ENCODE measurements around the gene GMPR.

GMPR gene

DNA sequence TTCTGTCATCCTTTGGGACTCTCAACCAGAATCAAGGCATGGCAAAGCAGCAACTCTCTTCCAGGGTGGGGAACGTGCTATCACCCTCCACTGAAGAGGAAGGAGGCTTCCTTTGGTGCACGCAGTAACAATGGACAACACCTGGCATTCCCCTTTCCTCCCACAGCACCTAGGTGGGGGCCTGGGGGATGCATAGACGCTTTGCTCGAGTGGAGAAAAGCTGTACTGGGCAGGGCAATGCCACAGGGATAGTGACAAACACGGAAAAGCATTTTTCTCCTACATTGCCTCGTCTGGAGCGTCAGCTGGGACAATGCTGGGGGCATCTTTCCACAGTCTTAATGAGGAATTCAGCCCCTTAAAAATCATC, 82.9 kb downstream of the GMPR start:
- H4K20me1 ChIP-seq (ENCODE audit: low read depth, low read length): no peaks in the 10 kb centered on the region
- TF ChIP-seq EZH2phosphoT487 (conservative IDR thresholded peaks at IDR 0.05; ENCODE audit: low read length): no peak
- TF ChIP-seq, protein P1, sequence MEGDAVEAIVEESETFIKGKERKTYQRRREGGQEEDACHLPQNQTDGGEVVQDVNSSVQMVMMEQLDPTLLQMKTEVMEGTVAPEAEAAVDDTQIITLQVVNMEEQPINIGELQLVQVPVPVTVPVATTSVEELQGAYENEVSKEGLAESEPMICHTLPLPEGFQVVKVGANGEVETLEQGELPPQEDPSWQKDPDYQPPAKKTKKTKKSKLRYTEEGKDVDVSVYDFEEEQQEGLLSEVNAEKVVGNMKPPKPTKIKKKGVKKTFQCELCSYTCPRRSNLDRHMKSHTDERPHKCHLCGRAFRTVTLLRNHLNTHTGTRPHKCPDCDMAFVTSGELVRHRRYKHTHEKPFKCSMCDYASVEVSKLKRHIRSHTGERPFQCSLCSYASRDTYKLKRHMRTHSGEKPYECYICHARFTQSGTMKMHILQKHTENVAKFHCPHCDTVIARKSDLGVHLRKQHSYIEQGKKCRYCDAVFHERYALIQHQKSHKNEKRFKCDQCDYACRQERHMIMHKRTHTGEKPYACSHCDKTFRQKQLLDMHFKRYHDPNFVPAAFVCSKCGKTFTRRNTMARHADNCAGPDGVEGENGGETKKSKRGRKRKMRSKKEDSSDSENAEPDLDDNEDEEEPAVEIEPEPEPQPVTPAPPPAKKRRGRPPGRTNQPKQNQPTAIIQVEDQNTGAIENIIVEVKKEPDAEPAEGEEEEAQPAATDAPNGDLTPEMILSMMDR (IDR thresholded peaks at IDR 0.05; ENCODE audit: insufficient read depth, low read length, poor library complexity, severe bottlenecking): no peak
- H3K36me3 ChIP-seq (ENCODE audit: low read length): no peaks in the 10 kb centered on the region
- H2AFZ ChIP-seq (ENCODE audit: low read depth, low read length, severe bottlenecking): no peak overlapping the region
- no peak overlapping the region for H3K27ac ChIP-seq (ENCODE audit: low read depth, low read length)
- H3K27me3 ChIP-seq (ENCODE audit: low read length): no peaks in the 10 kb centered on the region
- no peak overlapping the region for H3K4me3 ChIP-seq (ENCODE audit: insufficient read depth, low read length, poor library complexity, severe bottlenecking)
- H3K4me2 ChIP-seq (ENCODE audit: low read depth, low read length, poor library complexity, severe bottlenecking): no peak overlapping the region
- no peak overlapping the region for H3K9ac ChIP-seq (ENCODE audit: low read length)
- no peaks in the 10 kb centered on the region for H3F3A ChIP-seq (ENCODE audit: insufficient read depth)
- H3K79me2 ChIP-seq (ENCODE audit: insufficient read depth, low read length): no peaks in the 10 kb centered on the region
- no peaks in the 10 kb centered on the region for H3K9me3 ChIP-seq (ENCODE audit: insufficient read depth, low read length)
- H3K9me2 ChIP-seq (replicated peaks; ENCODE audit: insufficient read depth, low read length): no peaks in the 10 kb centered on the region

DNA sequence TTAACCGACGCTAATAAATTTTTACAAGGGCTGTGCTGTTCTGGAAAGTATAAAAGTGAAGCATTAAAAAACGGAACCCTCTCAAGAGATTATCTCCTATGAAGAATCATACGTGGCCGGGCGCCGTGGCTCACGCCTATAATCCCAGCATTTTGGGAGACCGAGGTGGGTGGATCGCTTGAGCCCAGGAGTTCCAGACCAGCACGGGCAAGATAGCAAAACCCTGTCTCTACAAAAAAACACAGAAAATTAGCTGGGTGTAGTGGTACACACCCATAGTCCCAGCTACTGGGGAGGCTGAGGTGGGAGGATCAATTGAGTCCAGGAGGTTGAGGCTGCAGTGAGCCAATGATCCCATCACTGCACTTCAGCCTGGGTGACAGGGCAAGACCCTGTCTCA, 83.4 kb downstream of the GMPR start:
- Histone ChIP-seq H3F3A (ENCODE audit: insufficient read depth) (no peaks in the 10 kb centered on the region), H3K27me3 (ENCODE audit: low read length) (no peaks in the 10 kb centered on the region), H2AFZ (ENCODE audit: low read depth, low read length, severe bottlenecking) (no peak overlapping the region), H3K4me2 (ENCODE audit: low read depth, low read length, poor library complexity, severe bottlenecking) (no peak overlapping the region), H3K9me3 (ENCODE audit: insufficient read depth, low read length) (no peaks in the 10 kb centered on the region), H3K9me2 (replicated peaks; ENCODE audit: insufficient read depth, low read length) (no peaks in the 10 kb centered on the region), H3K4me3 (ENCODE audit: insufficient read depth, low read length, poor library complexity, severe bottlenecking) (no peak overlapping the region), H3K79me2 (ENCODE audit: insufficient read depth, low read length) (no peaks in the 10 kb centered on the region), H4K20me1 (ENCODE audit: low read depth, low read length) (no peaks in the 10 kb centered on the region), H3K27ac (ENCODE audit: low read depth, low read length) (no peak overlapping the region), H3K9ac (ENCODE audit: low read length) (no peak overlapping the region), H3K36me3 (ENCODE audit: low read length) (no peaks in the 10 kb centered on the region)
- TF ChIP-seq EZH2phosphoT487 (conservative IDR thresholded peaks at IDR 0.05; ENCODE audit: low read length): no peak
- TF ChIP-seq, protein P1 (IDR thresholded peaks at IDR 0.05; ENCODE audit: insufficient read depth, low read length, poor library complexity, severe bottlenecking): no peak

DNA sequence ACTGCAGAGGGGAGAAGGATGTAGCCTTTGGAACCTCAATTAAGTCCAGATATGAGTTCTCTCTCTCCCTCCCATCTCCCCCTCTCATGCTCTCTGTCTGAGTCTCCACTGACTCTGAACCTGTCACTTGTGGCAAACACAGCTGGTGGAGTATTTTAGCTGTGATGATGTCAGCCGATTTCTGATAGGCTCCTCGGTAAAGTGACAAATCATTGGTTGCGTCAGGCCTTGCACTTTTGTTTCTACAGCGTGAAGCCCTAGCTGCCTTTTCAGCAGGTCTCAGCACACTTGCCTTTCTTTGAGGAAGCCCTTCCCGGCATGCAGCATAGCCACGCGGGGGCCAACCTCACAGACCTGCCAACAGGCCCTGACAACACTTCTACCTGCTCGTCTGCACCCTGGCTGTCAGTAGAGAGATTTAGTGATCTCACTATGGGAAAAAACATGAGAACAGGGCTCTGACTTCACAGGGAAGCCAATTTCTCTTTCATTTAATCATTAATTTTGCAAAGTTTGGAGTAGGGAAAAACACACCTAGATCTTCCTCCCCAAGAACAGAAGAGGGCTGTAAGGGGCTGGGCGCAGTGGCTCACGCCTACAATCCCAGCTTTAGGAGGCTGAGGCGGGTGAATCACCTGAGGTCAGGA, 84.4 kb downstream of the GMPR start:
- Histone ChIP-seq H3K9me2 (replicated peaks; ENCODE audit: insufficient read depth, low read length) (no peaks in the 10 kb centered on the region), H3F3A (ENCODE audit: insufficient read depth) (no peaks in the 10 kb centered on the region), H3K36me3 (ENCODE audit: low read length) (no peaks in the 10 kb centered on the region), H3K27me3 (ENCODE audit: low read length) (no peaks in the 10 kb centered on the region), H3K9ac (ENCODE audit: low read length) (no peak overlapping the region), H3K4me2 (ENCODE audit: low read depth, low read length, poor library complexity, severe bottlenecking) (no peak overlapping the region), H3K9me3 (ENCODE audit: insufficient read depth, low read length) (no peaks in the 10 kb centered on the region), H3K4me3 (ENCODE audit: insufficient read depth, low read length, poor library complexity, severe bottlenecking) (no peak overlapping the region), H3K27ac (ENCODE audit: low read depth, low read length) (no peak overlapping the region), H3K79me2 (ENCODE audit: insufficient read depth, low read length) (no peaks in the 10 kb centered on the region), H4K20me1 (ENCODE audit: low read depth, low read length) (no peaks in the 10 kb centered on the region), H2AFZ (ENCODE audit: low read depth, low read length, severe bottlenecking) (no peak overlapping the region)
- TF ChIP-seq, protein P1 (IDR thresholded peaks at IDR 0.05; ENCODE audit: insufficient read depth, low read length, poor library complexity, severe bottlenecking): no peak
- no peak for TF ChIP-seq EZH2phosphoT487 (conservative IDR thresholded peaks at IDR 0.05; ENCODE audit: low read length)

Data from SU-DHL-6 (cell line).